Measurements from ENCODE around the gene MYO9B. TPM values are rescaled to one million over a fixed set of nuclear protein-coding genes. Genes with fewer than 3 reads are reported as not detected.
"Not testable (repeated sequence)": the region's sequence is repeated elsewhere in the genome, so short reads cannot be mapped to it uniquely, and the experiment has no call there.

The MYO9B gene
- total RNA-seq, 2 experiments from 2014 or later, result 84.3 to 86.9 TPM

- H3K27me3 Mint-ChIP-seq, result no peaks in the 10 kb centered on the region
- H3K4me3 Mint-ChIP-seq, result no peak overlapping the region
- no peak for DNase-seq
- H3K27ac Mint-ChIP-seq, result no peak overlapping the region
- H3K9me3 Mint-ChIP-seq, result no peaks in the 10 kb centered on the region
- peaks cover 7% of the 10 kb centered on the region for H3K36me3 Mint-ChIP-seq
- peaks cover 2% of the 10 kb centered on the region for H3K4me1 Mint-ChIP-seq
Observed at GRCh38 chr19:17155251-17155650, 79.7 kb downstream of the MYO9B start.

GRCh38 chr19:17156296-17156946 is 80.8 kb downstream of the MYO9B start:
- Mint-ChIP-seq H3K4me1 (peaks cover 2% of the 10 kb centered on the region), H3K9me3 (no peaks in the 10 kb centered on the region), H3K4me3 (no peak overlapping the region), H3K27ac (no peak overlapping the region), H3K27me3 (no peaks in the 10 kb centered on the region), H3K36me3 (peaks cover 10% of the 10 kb centered on the region)
- DNase-seq, result no peak

- H3K27ac Mint-ChIP-seq, result no peak overlapping the region
- no peak overlapping the region for H3K4me3 Mint-ChIP-seq
- H3K27me3 Mint-ChIP-seq, result no peaks in the 10 kb centered on the region
- H3K9me3 Mint-ChIP-seq, result no peaks in the 10 kb centered on the region
- H3K36me3 Mint-ChIP-seq, result peaks cover 9% of the 10 kb centered on the region
- DNase-seq, result no peak
- peaks cover 2% of the 10 kb centered on the region for H3K4me1 Mint-ChIP-seq
Observed at GRCh38 chr19:17156947-17157302, 81.3 kb downstream of the MYO9B start.

- peaks cover 2% of the 10 kb centered on the region for H3K4me1 Mint-ChIP-seq
- peaks cover 25% of the 10 kb centered on the region for H3K36me3 Mint-ChIP-seq
- no peak overlapping the region for H3K27ac Mint-ChIP-seq
- DNase-seq, result no peak
- H3K9me3 Mint-ChIP-seq, result no peaks in the 10 kb centered on the region
- no peaks in the 10 kb centered on the region for H3K27me3 Mint-ChIP-seq
- H3K4me3 Mint-ChIP-seq, result no peak overlapping the region
Observed at GRCh38 chr19:17158584-17158983, 83.0 kb downstream of the MYO9B start.

- no peaks in the 10 kb centered on the region for H3K9me3 Mint-ChIP-seq
- peaks cover 35% of the 10 kb centered on the region for H3K36me3 Mint-ChIP-seq
- H3K27me3 Mint-ChIP-seq, result no peaks in the 10 kb centered on the region
- H3K4me1 Mint-ChIP-seq, result peaks cover 2% of the 10 kb centered on the region
- H3K4me3 Mint-ChIP-seq, result no peak overlapping the region
- no peak overlapping the region for H3K27ac Mint-ChIP-seq
- DNase-seq, result no peak
Observed at GRCh38 chr19:17159466-17160393, 84.2 kb downstream of the MYO9B start.

GRCh38 chr19:17160908-17161307 is 85.3 kb downstream of the MYO9B start:
- H3K4me1 Mint-ChIP-seq, result peaks cover 2% of the 10 kb centered on the region
- no peaks in the 10 kb centered on the region for H3K27me3 Mint-ChIP-seq
- H3K9me3 Mint-ChIP-seq, result no peaks in the 10 kb centered on the region
- H3K4me3 Mint-ChIP-seq, result no peak overlapping the region
- DNase-seq, result no peak
- H3K36me3 Mint-ChIP-seq, result peaks cover 37% of the 10 kb centered on the region
- H3K27ac Mint-ChIP-seq, result no peak overlapping the region

- H3K4me1 Mint-ChIP-seq, H3K27me3 Mint-ChIP-seq, H3K4me3 Mint-ChIP-seq, DNase-seq, H3K27ac Mint-ChIP-seq, H3K9me3 Mint-ChIP-seq: not testable (repeated sequence)
- H3K36me3 Mint-ChIP-seq, result peaks cover 40% of the 10 kb centered on the region
Observed at GRCh38 chr19:17162131-17162530, 86.6 kb downstream of the MYO9B start.

GRCh38 chr19:17162580-17162979 is 87.0 kb downstream of the MYO9B start:
- Mint-ChIP-seq H3K4me3 (no peak overlapping the region), H3K36me3 (peaks cover 40% of the 10 kb centered on the region), H3K4me1 (peaks cover 2% of the 10 kb centered on the region), H3K9me3 (no peaks in the 10 kb centered on the region), H3K27me3 (no peaks in the 10 kb centered on the region), H3K27ac (no peak overlapping the region)
- DNase-seq, result no peak

- H3K27ac Mint-ChIP-seq, result no peak overlapping the region
- H3K4me1 Mint-ChIP-seq, result peaks cover 2% of the 10 kb centered on the region
- no peak overlapping the region for H3K4me3 Mint-ChIP-seq
- peaks cover 45% of the 10 kb centered on the region for H3K36me3 Mint-ChIP-seq
- no peaks in the 10 kb centered on the region for H3K27me3 Mint-ChIP-seq
- DNase-seq, result no peak
- no peaks in the 10 kb centered on the region for H3K9me3 Mint-ChIP-seq
Observed at GRCh38 chr19:17163652-17164051, 88.1 kb downstream of the MYO9B start.

GRCh38 chr19:17164639-17165038 is 89.1 kb downstream of the MYO9B start:
- H3K4me1 Mint-ChIP-seq, result peaks cover 2% of the 10 kb centered on the region
- peaks cover 49% of the 10 kb centered on the region for H3K36me3 Mint-ChIP-seq

GRCh38 chr19:17165715-17166114 is 90.1 kb downstream of the MYO9B start:
- Mint-ChIP-seq H3K36me3 (peaks cover 55% of the 10 kb centered on the region), H3K9me3 (no peaks in the 10 kb centered on the region), H3K27ac (no peak overlapping the region), H3K4me1 (no peaks in the 10 kb centered on the region), H3K4me3 (no peak overlapping the region), H3K27me3 (no peaks in the 10 kb centered on the region)
- no peak for DNase-seq

More at GRCh38 chr19:17164639-17165038, 89.1 kb downstream of the MYO9B start:
- H3K27ac Mint-ChIP-seq, result no peak overlapping the region
- DNase-seq, result no peak
- H3K27me3 Mint-ChIP-seq, result no peaks in the 10 kb centered on the region
- H3K9me3 Mint-ChIP-seq, result no peaks in the 10 kb centered on the region
- no peak overlapping the region for H3K4me3 Mint-ChIP-seq

- peak; percentile 21 for DNase-seq
- H3K9me3 Mint-ChIP-seq, result no peaks in the 10 kb centered on the region
- peaks cover 2% of the 10 kb centered on the region for H3K4me1 Mint-ChIP-seq
- peaks cover 29% of the 10 kb centered on the region for H3K36me3 Mint-ChIP-seq
- no peaks in the 10 kb centered on the region for H3K27me3 Mint-ChIP-seq
- H3K4me3 Mint-ChIP-seq, result no peak overlapping the region
- peak overlapping the region; percentile 65 for H3K27ac Mint-ChIP-seq
Observed at GRCh38 chr19:17170538-17171297, 95.1 kb downstream of the MYO9B start.

GRCh38 chr19:17171874-17172273 is 96.3 kb downstream of the MYO9B start:
- no peaks in the 10 kb centered on the region for H3K9me3 Mint-ChIP-seq
- H3K4me1 Mint-ChIP-seq, result peaks cover 2% of the 10 kb centered on the region
- no peak overlapping the region for H3K27ac Mint-ChIP-seq
- DNase-seq, result no peak
- H3K27me3 Mint-ChIP-seq, result no peaks in the 10 kb centered on the region
- H3K36me3 Mint-ChIP-seq, result peaks cover 26% of the 10 kb centered on the region
- no peak overlapping the region for H3K4me3 Mint-ChIP-seq

- H3K27me3 Mint-ChIP-seq, result no peaks in the 10 kb centered on the region
- H3K36me3 Mint-ChIP-seq, result peaks cover 29% of the 10 kb centered on the region
- H3K4me1 Mint-ChIP-seq, result peaks cover 2% of the 10 kb centered on the region
- H3K27ac Mint-ChIP-seq, result no peak overlapping the region
- H3K4me3 Mint-ChIP-seq, result no peak overlapping the region
- no peaks in the 10 kb centered on the region for H3K9me3 Mint-ChIP-seq
- DNase-seq, result no peak
Observed at GRCh38 chr19:17172624-17173345, 97.2 kb downstream of the MYO9B start.
